Coronary artery (tissue), 2 donors: Measurements from ENCODE around the gene HSD17B4.

Source experiments
- DNase-seq: peaks from one replicate; pipeline ENCODE4 v3.0.0-alpha.2; 2017; ENCODE audit warnings: low spot score
- H3K27ac ChIP-seq, 2 donors: fragments of 200-600 bp; sonication (generic); one replicate each; pipeline ENCODE4 v1.5.1; 2016 to 2019
- H3K4me3 ChIP-seq: fragments of 200-600 bp; sonication (generic); 2 replicates; pipeline ENCODE4 v1.5.1; 2016; ENCODE audit warnings: mild to moderate bottlenecking, moderate library complexity
- TF ChIP-seq, protein P1 (sequence below): fragments of 200-600 bp; sonication (generic); IDR thresholded peaks from one replicate; pipeline ENCODE4 v1.5.1; 2019; ENCODE audit warnings: antibody characterized with exemption

The HSD17B4 gene

DNA sequence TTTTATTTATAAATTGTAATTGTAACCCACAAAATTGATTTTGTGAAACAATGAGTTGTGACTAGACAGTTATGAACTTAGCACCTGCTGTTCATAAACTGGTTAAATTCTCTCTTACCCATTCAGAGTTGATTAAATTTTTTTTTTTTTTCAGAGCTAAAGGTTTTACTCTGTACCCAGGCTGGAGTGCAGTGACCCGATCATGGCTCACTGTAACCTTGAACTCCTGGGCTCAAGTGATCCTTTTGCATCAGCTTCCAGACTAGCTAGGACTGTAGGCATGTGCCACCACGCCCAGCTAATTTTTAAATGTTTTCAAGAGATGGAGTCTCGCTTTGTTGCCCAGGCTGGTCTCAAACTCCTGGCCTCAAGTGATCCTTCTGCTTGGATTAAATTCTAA lies 1.9 kb downstream of the HSD17B4 start:
- no peak for DNase-seq
- Histone ChIP-seq H3K27ac (no peak overlapping the region), H3K4me3 (no peak overlapping the region)
- TF ChIP-seq, protein P1, sequence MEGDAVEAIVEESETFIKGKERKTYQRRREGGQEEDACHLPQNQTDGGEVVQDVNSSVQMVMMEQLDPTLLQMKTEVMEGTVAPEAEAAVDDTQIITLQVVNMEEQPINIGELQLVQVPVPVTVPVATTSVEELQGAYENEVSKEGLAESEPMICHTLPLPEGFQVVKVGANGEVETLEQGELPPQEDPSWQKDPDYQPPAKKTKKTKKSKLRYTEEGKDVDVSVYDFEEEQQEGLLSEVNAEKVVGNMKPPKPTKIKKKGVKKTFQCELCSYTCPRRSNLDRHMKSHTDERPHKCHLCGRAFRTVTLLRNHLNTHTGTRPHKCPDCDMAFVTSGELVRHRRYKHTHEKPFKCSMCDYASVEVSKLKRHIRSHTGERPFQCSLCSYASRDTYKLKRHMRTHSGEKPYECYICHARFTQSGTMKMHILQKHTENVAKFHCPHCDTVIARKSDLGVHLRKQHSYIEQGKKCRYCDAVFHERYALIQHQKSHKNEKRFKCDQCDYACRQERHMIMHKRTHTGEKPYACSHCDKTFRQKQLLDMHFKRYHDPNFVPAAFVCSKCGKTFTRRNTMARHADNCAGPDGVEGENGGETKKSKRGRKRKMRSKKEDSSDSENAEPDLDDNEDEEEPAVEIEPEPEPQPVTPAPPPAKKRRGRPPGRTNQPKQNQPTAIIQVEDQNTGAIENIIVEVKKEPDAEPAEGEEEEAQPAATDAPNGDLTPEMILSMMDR = no peak

DNA sequence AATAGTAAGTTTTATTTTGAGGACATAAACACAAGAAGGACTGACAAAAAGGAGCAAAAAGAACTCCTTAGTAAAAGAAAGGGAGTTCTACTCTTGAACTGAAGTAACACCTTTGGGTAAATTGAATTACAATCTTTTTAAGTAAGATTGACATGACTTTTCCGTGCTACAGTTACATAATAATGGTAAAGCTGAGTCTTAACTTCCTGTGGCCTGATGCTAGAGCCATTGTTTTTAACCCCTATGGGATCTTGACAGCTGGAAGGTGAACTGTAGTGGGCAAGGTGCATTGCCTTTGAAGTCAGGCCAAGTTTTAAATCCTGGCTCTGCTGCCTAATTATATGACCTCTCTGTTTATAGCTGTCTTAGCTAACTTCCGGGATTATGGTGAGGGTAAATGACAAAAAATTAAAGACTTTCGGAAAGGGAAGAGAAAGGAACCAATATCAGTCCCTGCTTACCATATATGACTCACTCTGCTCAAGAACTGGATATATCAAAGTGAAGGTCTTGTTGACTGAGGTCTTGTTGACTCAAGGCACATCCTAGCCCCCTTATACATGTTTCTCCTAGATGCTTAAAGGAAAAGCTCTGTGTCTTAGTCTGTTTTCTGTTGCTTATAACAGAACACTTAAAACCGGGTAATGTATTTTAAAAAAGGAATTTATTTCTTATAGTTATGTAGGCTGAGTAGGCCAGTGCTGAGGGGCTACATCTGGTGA lies 6.8 kb downstream of the HSD17B4 start:
- Histone ChIP-seq H3K27ac (no peak overlapping the region), H3K4me3 (no peak overlapping the region)
- no peak for DNase-seq
- TF ChIP-seq, protein P1 = no peak

DNA sequence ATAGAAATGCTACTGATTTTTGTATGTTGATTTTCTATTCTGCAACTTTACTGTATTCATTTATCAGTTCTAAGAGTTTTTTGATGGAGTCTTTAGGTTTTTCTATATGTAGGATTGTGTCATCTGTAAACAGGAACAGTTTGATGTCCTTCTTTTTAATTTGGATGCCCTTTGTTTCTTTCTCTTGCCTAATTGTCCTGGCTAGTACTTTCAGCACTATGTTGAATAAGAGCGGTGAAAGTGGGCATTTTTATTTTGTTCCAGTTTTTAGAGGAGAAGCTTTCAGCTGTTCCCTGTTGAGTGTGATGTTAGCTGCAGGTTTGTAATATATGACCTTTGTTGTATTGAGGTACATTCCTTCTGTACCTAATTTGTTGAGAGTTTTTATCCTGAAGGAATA lies 13.3 kb downstream of the HSD17B4 start:
- DNase-seq = no peak

DNA sequence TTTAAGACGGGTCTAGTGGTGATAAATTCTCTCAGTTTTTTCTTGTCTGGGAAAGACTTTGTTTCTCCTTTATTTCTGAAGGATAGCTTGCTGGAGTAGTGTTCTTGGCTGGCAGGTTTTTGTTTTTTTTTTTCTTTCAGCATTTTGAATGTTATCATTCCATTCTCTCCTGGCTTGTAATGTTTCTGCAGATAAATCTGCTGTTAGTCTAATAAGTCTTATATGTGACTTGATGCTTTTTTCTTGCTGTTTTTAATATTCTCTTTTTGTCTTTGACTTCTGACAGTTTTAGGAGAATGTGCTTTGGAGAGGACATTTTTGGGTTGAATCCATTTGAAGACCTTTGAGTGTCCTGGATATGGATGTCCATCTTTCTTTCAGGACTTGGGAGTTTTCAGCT lies 16.0 kb downstream of the HSD17B4 start:
- Histone ChIP-seq H3K27ac (no peak overlapping the region), H3K4me3 (no peak overlapping the region)
- TF ChIP-seq, protein P1 = no peak
- no peak for DNase-seq

More for the DNA sequence above, 13.3 kb downstream of the HSD17B4 start:
- TF ChIP-seq, protein P1 = no peak
- Histone ChIP-seq H3K4me3 (no peak overlapping the region), H3K27ac (no peak overlapping the region)

DNA sequence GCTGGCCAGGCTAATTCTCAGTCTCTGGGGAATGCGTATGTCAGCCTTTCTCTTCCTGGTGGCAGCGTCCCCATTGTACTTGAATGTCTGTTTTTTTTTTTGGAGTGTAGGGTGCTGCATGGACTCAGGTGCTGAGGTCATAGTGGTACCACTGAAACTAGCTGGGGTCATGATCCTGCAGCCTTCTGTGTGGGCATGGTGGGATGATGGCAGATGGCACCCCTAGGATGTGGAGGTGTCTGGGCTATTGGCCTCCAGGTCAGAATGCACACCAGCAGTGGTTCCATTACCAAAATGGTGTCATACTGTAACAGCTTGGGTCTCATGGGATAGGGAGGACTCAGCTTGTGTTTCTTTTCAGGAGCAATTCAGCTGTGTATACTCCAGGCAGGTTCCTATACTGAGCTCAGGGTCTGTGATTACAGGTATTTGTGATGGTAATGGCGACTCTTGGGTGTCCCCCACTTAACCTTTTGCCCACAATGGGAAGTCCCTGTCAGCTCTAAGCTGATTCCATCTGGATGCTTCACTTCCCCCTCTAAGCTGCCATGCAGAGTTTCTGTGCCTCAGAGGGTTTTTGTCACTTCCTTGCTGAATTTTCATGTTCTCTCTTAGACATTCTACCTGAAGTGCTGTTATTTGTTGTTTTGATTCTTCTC lies 17.9 kb downstream of the HSD17B4 start:
- TF ChIP-seq, protein P1 = no peak
- DNase-seq = no peak
- Histone ChIP-seq H3K27ac (no peak overlapping the region), H3K4me3 (no peak overlapping the region)

DNA sequence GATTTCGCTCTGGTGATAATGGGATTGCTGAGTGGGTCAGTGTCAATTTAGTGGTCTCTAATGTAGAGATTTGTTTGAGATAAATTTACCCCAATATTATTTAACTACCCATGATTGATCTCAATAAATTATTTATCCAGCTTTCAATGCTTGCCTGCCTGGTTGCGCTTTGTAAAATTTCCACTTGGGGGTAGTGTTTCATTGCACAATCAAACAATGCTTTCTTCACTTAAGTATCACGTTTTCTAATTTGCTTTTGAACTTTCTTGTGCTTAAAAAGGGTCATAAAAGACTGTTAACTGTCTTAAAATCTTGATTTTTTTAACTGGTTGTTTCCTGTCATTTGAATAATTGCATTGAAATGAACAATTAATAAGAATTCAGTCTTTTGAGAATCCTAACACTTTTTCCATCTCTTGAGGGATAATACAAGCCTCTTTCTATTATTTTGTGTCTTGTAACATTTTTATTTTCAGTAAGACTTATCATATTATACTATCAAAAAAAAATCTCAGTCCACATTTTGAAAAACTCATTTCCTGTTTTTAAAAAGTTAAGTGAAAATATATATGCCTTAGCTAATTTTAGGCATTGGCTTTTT lies 18.7 kb downstream of the HSD17B4 start:
- DNase-seq = no peak

More for the DNA sequence above, 18.7 kb downstream of the HSD17B4 start:
- no peak overlapping the region for H3K27ac ChIP-seq
- TF ChIP-seq, protein P1 = peak; percentile 30
- H3K4me3 ChIP-seq = no peak overlapping the region
